Testis (tissue), 2 donors: ENCODE measurements around the gene PAK5.

Experiments used
- POLR2A ChIP-seq: fragments of 450-650 bp; IDR thresholded peaks from one replicate; pipeline ENCODE4 v1.6.1; 2017; ENCODE audit warnings: antibody characterized with exemption, mild to moderate bottlenecking, moderate library complexity
- TF ChIP-seq, protein P1 (sequence below), 3 experiments: fragments of 450-650 bp in 2 of 3; fragments of 200-600 bp in 1 of 3; sonication (generic) in 1 of 3; IDR thresholded peaks; one replicate each; pipeline ENCODE4 v1.5.1; 2016 to 2019; ENCODE audit warnings: antibody characterized with exemption in 3 of 3, mild to moderate bottlenecking in 2 of 3, moderate library complexity in 1 of 3

GRCh38 chr20:9510911-9511310 is 328.0 kb downstream of the PAK5 start:
- no peak for TF ChIP-seq POLR2A
- TF ChIP-seq, protein P1, sequence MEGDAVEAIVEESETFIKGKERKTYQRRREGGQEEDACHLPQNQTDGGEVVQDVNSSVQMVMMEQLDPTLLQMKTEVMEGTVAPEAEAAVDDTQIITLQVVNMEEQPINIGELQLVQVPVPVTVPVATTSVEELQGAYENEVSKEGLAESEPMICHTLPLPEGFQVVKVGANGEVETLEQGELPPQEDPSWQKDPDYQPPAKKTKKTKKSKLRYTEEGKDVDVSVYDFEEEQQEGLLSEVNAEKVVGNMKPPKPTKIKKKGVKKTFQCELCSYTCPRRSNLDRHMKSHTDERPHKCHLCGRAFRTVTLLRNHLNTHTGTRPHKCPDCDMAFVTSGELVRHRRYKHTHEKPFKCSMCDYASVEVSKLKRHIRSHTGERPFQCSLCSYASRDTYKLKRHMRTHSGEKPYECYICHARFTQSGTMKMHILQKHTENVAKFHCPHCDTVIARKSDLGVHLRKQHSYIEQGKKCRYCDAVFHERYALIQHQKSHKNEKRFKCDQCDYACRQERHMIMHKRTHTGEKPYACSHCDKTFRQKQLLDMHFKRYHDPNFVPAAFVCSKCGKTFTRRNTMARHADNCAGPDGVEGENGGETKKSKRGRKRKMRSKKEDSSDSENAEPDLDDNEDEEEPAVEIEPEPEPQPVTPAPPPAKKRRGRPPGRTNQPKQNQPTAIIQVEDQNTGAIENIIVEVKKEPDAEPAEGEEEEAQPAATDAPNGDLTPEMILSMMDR (IDR thresholded peaks at IDR 0.05) = no peak
